Left renal cortex interstitium (tissue), 4 donors: ENCODE results near the gene TRERF1. TPM values are rescaled to one million over a fixed set of nuclear protein-coding genes. Genes with fewer than 3 reads are reported as not detected.

Experiments used
- DNase-seq, 4 donors: peaks; one replicate each; pipeline ENCODE4 v3.0.0-alpha.2; 2013; ENCODE audit warnings: low read depth in 4 of 4, low spot score in 2 of 4, missing footprints in 1 of 4
- polyA plus RNA-seq, 4 donors: library from polyadenylated mRNA; unstranded; fragments of 120-200 nt; gene quantifications; one replicate each; pipeline ENCODE4 v1.2.1, GENCODE V29; 2013; ENCODE audit not compliant: insufficient read length in 4 of 4

TRERF1 gene
- polyA plus RNA-seq, 4 donors, result 14.1 to 18.4 (median 16.0) TPM

GRCh38 chr6:42260396-42260888, 191.3 kb downstream of the TRERF1 start:
- no peak for DNase-seq

- DNase-seq, result no peak
Measured at GRCh38 chr6:42259841-42260395, 191.8 kb downstream of the TRERF1 start.

- no peak for DNase-seq
Measured at GRCh38 chr6:42259286-42259685, 192.4 kb downstream of the TRERF1 start.

GRCh38 chr6:42257614-42258013, 194.1 kb downstream of the TRERF1 start:
- no peak for DNase-seq

- DNase-seq, result no peak
Measured at GRCh38 chr6:42257063-42257462, 194.7 kb downstream of the TRERF1 start.

- no peak for DNase-seq
Measured at GRCh38 chr6:42255050-42255449, 196.7 kb downstream of the TRERF1 start.

- no peak for DNase-seq
Measured at GRCh38 chr6:42254505-42254904, 197.2 kb downstream of the TRERF1 start.

GRCh38 chr6:42251911-42252637, 199.7 kb downstream of the TRERF1 start:
- DNase-seq, result no peak

- DNase-seq, result no peak
Measured at GRCh38 chr6:42251500-42251899, 200.2 kb downstream of the TRERF1 start.

GRCh38 chr6:42250274-42250931, 201.3 kb downstream of the TRERF1 start:
- no peak for DNase-seq

- no peak for DNase-seq
Measured at GRCh38 chr6:42249279-42249678, 202.4 kb downstream of the TRERF1 start.

GRCh38 chr6:42243046-42243445, 208.7 kb downstream of the TRERF1 start:
- DNase-seq, result no peak

- no peak for DNase-seq
Measured at GRCh38 chr6:42241915-42242314, 209.8 kb downstream of the TRERF1 start.

- DNase-seq, result no peak
Measured at GRCh38 chr6:42239736-42240375, 211.9 kb downstream of the TRERF1 start.

- DNase-seq, result no peak
Measured at GRCh38 chr6:42239333-42239732, 212.4 kb downstream of the TRERF1 start.

- no peak for DNase-seq
Measured at GRCh38 chr6:42237857-42238256, 213.9 kb downstream of the TRERF1 start.

- DNase-seq, result no peak
Measured at GRCh38 chr6:42236682-42237473, 214.8 kb downstream of the TRERF1 start.

- no peak for DNase-seq
Measured at GRCh38 chr6:42236030-42236429, 215.7 kb downstream of the TRERF1 start.

- no peak for DNase-seq
Measured at GRCh38 chr6:42232035-42232434, 219.7 kb downstream of the TRERF1 start.
